Measurements from ENCODE around the gene NARS2.
A peak's percentile ranks its signal among the peaks of the same experiment; 100 is the strongest.
"Not testable (repeated sequence)": the region's sequence is repeated elsewhere in the genome, so short reads cannot be mapped to it uniquely, and the experiment has no call there.

NARS2 gene

GRCh38 chr11:78472905-78473304 lies 101.8 kb downstream of the NARS2 start:
- DNase-seq, result no peak

GRCh38 chr11:78472382-78472781 lies 102.3 kb downstream of the NARS2 start:
- no peak for DNase-seq

GRCh38 chr11:78470861-78471442 lies 103.7 kb downstream of the NARS2 start:
- no peak for DNase-seq

- no peak for DNase-seq
Observed at GRCh38 chr11:78469896-78470295, 104.8 kb downstream of the NARS2 start.

- DNase-seq, result no peak
Observed at GRCh38 chr11:78467931-78468330, 106.7 kb downstream of the NARS2 start.

- no peak for DNase-seq
Observed at GRCh38 chr11:78467370-78467769, 107.3 kb downstream of the NARS2 start.

- DNase-seq, result peak; percentile 46
Observed at GRCh38 chr11:78465169-78465942, 109.3 kb downstream of the NARS2 start.

- not testable (repeated sequence) for DNase-seq
Observed at GRCh38 chr11:78464787-78465168, 109.9 kb downstream of the NARS2 start.

GRCh38 chr11:78460471-78460870 lies 114.2 kb downstream of the NARS2 start:
- no peak for DNase-seq

- no peak for DNase-seq
Observed at GRCh38 chr11:78459738-78460137, 114.9 kb downstream of the NARS2 start.

GRCh38 chr11:78457448-78457847 lies 117.2 kb downstream of the NARS2 start:
- no peak for DNase-seq

- no peak for DNase-seq
Observed at GRCh38 chr11:78453140-78453935, 121.3 kb downstream of the NARS2 start.

GRCh38 chr11:78451371-78452150 lies 123.1 kb downstream of the NARS2 start:
- no peak for DNase-seq

GRCh38 chr11:78450866-78451265 lies 123.8 kb downstream of the NARS2 start:
- DNase-seq, result no peak

- no peak for DNase-seq
Observed at GRCh38 chr11:78449866-78450265, 124.8 kb downstream of the NARS2 start.

- DNase-seq, result no peak
Observed at GRCh38 chr11:78446210-78446609, 128.5 kb downstream of the NARS2 start.

GRCh38 chr11:78444726-78445125 lies 129.9 kb downstream of the NARS2 start:
- DNase-seq, result no peak

- DNase-seq, result no peak
Observed at GRCh38 chr11:78441956-78442355, 132.7 kb downstream of the NARS2 start.

GRCh38 chr11:78438298-78438975 lies 136.2 kb downstream of the NARS2 start:
- DNase-seq, result no peak

- DNase-seq, result no peak
Observed at GRCh38 chr11:78432956-78433355, 141.7 kb downstream of the NARS2 start.

GRCh38 chr11:78432058-78432515 lies 142.6 kb downstream of the NARS2 start:
- no peak for DNase-seq

- DNase-seq, result no peak
Observed at GRCh38 chr11:78429660-78430059, 145.0 kb downstream of the NARS2 start.
